Tibial nerve (tissue), 4 donors: Measurements from ENCODE around the gene SLIT3. TPM values are rescaled to one million over a fixed set of nuclear protein-coding genes. Genes with fewer than 3 reads are reported as not detected.

ENCODE experiments used
- DNase-seq, 2 donors: peaks; one replicate each; pipeline ENCODE4 v3.0.0-alpha.2; 2019; ENCODE audit warnings: low spot score in 2 of 2
- H3K27ac ChIP-seq, 4 donors: fragments of 200-600 bp; sonication (generic) in 3 of 4; one replicate each; pipeline ENCODE4 v1.5.1; 2017 to 2019; ENCODE audit warnings: mild to moderate bottlenecking in 1 of 4
- H3K27me3 ChIP-seq, 2 donors: fragments of 200-600 bp; sonication (generic) in 1 of 2; one replicate each; pipeline versions ENCODE4 v1.5.1 to v1.6.0; 2017 to 2019
- H3K36me3 ChIP-seq, 3 donors: fragments of 200-600 bp; sonication (generic); one replicate each; pipeline ENCODE4 v1.5.1; 2018 to 2019
- H3K4me1 ChIP-seq, 4 donors: fragments of 200-600 bp; sonication (generic) in 3 of 4; one replicate each; pipeline ENCODE4 v1.5.1; 2017 to 2019
- H3K4me3 ChIP-seq, 4 donors: fragments of 200-600 bp; sonication (generic) in 3 of 4; one replicate each; pipeline ENCODE4 v1.5.1; 2017 to 2019; ENCODE audit warnings: mild to moderate bottlenecking in 1 of 4, moderate library complexity in 1 of 4
- H3K9me3 ChIP-seq, 4 donors: fragments of 200-600 bp; sonication (generic) in 3 of 4; one replicate each; pipeline ENCODE4 v1.5.1; 2017 to 2019
- CTCF ChIP-seq, 5 experiments: fragments of 200-600 bp in 3 of 5; fragments of 450-650 bp in 2 of 5; sonication (generic) in 3 of 5; IDR thresholded peaks; one replicate each; pipeline ENCODE4 v1.5.1; 2016 to 2019; ENCODE audit warnings: antibody characterized with exemption in 5 of 5, mild to moderate bottlenecking in 3 of 5, moderate library complexity in 2 of 5
- EP300 ChIP-seq, 2 donors: sonication (generic); formaldehyde crosslinking; IDR thresholded peaks; one replicate each; pipeline ENCODE4 v1.6.1; 2017; ENCODE audit warnings: antibody characterized with exemption in 2 of 2, mild to moderate bottlenecking in 1 of 2
- POLR2A ChIP-seq, 2 donors: fragments of 450-650 bp; IDR thresholded peaks; one replicate each; pipeline ENCODE4 v1.6.1; 2017; ENCODE audit warnings: antibody characterized with exemption in 2 of 2, mild to moderate bottlenecking in 2 of 2, moderate library complexity in 2 of 2
- WGBS, 2 donors: methylation state at CpG; one replicate each; pipeline ENCODE4 v1.1.5; 2018; 5-methylcytosine and 5-hydroxymethylcytosine counted together
- total RNA-seq, 4 donors: library from RNA; depleted of rRNA; stranded (reverse); fragments of >200 nt; gene quantifications; one replicate each; pipeline ENCODE4 v1.1.0, GENCODE V29; 2016

The SLIT3 gene
- total RNA-seq, 4 donors from 2014 or later = 16.6 to 39.0 (median 20.2) TPM

- peaks cover 0 to 2% of the 10 kb centered on the region in 2 donors for H3K27me3 ChIP-seq
- DNase-seq = peak in 1 of 2 donors; percentile 60
- no peak overlapping the region for H3K4me3 ChIP-seq
- H3K27ac ChIP-seq = peak overlapping the region in 2 of 4 donors; percentile 9 to 36
- WGBS, 2 donors = 56 to 58% methylated on average over 14 of the region's 14 CpGs
- no peak for TF ChIP-seq POLR2A (IDR thresholded peaks at IDR 0.05)
- TF ChIP-seq EP300 (IDR thresholded peaks at IDR 0.05) = peak in 1 of 2 donors; percentile 67
- no peak for TF ChIP-seq CTCF (IDR thresholded peaks at IDR 0.05)
- H3K4me1 ChIP-seq = peaks cover 0 to 32% (median 4%) of the 10 kb centered on the region in 4 donors
- no peaks in the 10 kb centered on the region for H3K36me3 ChIP-seq
- no peaks in the 10 kb centered on the region for H3K9me3 ChIP-seq
Observed at GRCh38 chr5:169296419-169297143, 4.4 kb downstream of the SLIT3 start.

- DNase-seq = no peak
- H3K27me3 ChIP-seq = no peaks in the 10 kb centered on the region
- 79% methylated on average over 8 of the region's 8 CpGs for WGBS, 2 donors
- peaks cover 0 to 22% (median 3%) of the 10 kb centered on the region in 4 donors for H3K4me1 ChIP-seq
- H3K4me3 ChIP-seq = no peak overlapping the region
- H3K36me3 ChIP-seq = no peaks in the 10 kb centered on the region
- TF ChIP-seq POLR2A (IDR thresholded peaks at IDR 0.05) (no peak), CTCF (IDR thresholded peaks at IDR 0.05) (no peak), EP300 (IDR thresholded peaks at IDR 0.05) (no peak)
- H3K27ac ChIP-seq = no peak overlapping the region
- no peaks in the 10 kb centered on the region for H3K9me3 ChIP-seq
Observed at GRCh38 chr5:169295306-169295705, 5.6 kb downstream of the SLIT3 start.

GRCh38 chr5:169294621-169295020 is 6.3 kb downstream of the SLIT3 start:
- H3K9me3 ChIP-seq = no peaks in the 10 kb centered on the region
- no peaks in the 10 kb centered on the region for H3K27me3 ChIP-seq
- H3K27ac ChIP-seq = no peak overlapping the region
- H3K4me1 ChIP-seq = peaks cover 0 to 15% (median 0%) of the 10 kb centered on the region in 4 donors
- DNase-seq = no peak
- H3K36me3 ChIP-seq = no peaks in the 10 kb centered on the region
- WGBS, 2 donors = 89 to 90% methylated on average over 6 of the region's 6 CpGs
- no peak for TF ChIP-seq POLR2A (IDR thresholded peaks at IDR 0.05)
- no peak overlapping the region for H3K4me3 ChIP-seq

GRCh38 chr5:169291877-169292276 is 9.1 kb downstream of the SLIT3 start:
- Histone ChIP-seq H3K27me3 (no peaks in the 10 kb centered on the region), H3K4me1 (peaks cover 0 to 4% (median 0%) of the 10 kb centered on the region in 4 donors), H3K27ac (no peak overlapping the region), H3K36me3 (no peaks in the 10 kb centered on the region), H3K9me3 (no peaks in the 10 kb centered on the region), H3K4me3 (no peak overlapping the region)
- TF ChIP-seq EP300 (IDR thresholded peaks at IDR 0.05) = no peak
- no peak for TF ChIP-seq CTCF (IDR thresholded peaks at IDR 0.05)
- TF ChIP-seq POLR2A (IDR thresholded peaks at IDR 0.05) = no peak
- DNase-seq = no peak
- 59 to 71% methylated on average over 4 of the region's 4 CpGs for WGBS, 2 donors

- no peak for TF ChIP-seq EP300 (IDR thresholded peaks at IDR 0.05)
- TF ChIP-seq CTCF (IDR thresholded peaks at IDR 0.05) = no peak
- TF ChIP-seq POLR2A (IDR thresholded peaks at IDR 0.05) = no peak
- DNase-seq = no peak
- 66 to 80% methylated on average over 6 of the region's 6 CpGs for WGBS, 2 donors
- no peak overlapping the region for H3K4me3 ChIP-seq
- H3K27ac ChIP-seq = no peak overlapping the region
- no peaks in the 10 kb centered on the region for H3K4me1 ChIP-seq
- H3K27me3 ChIP-seq = no peaks in the 10 kb centered on the region
- no peaks in the 10 kb centered on the region for H3K36me3 ChIP-seq
- no peaks in the 10 kb centered on the region for H3K9me3 ChIP-seq
Observed at GRCh38 chr5:169290895-169291294, 10.0 kb downstream of the SLIT3 start.
